K562 (cell line): Measurements from ENCODE around the gene PPP1CA.

Experiments used
- NR2C1 ChIP-seq, 2 experiments: fragments of 450-650 bp; IDR thresholded peaks; 2 replicates each; pipeline ENCODE4 v1.6.1; 2017; ENCODE audit warnings: mild to moderate bottlenecking in 2 of 2, antibody characterized with exemption in 1 of 2, inconsistent platforms in 1 of 2, missing compliant biosample characterization in 1 of 2, missing genetic modification characterization in 1 of 2
- ZBTB8A ChIP-seq: fragments of 450-650 bp; IDR thresholded peaks from 2 replicates; pipeline ENCODE4 v1.6.1; 2018; ENCODE audit warnings: mild to moderate bottlenecking, moderate library complexity; ENCODE audit not compliant: partially characterized antibody
- ZNF232 ChIP-seq: sonication (generic); formaldehyde crosslinking; IDR thresholded peaks from 2 replicates; pipeline ENCODE4 v1.8.0; 2022; ENCODE audit warnings: mild to moderate bottlenecking, missing genetic modification reagents
- TF ChIP-seq, protein P1 (sequence below): fragments of 200-600 bp; sonication (generic); IDR thresholded peaks from one replicate; pipeline ENCODE4 v1.6.1; 2012; ENCODE audit warnings: mild to moderate bottlenecking, low read depth, low read length, inconsistent platforms
- TF ChIP-seq, protein P2 (sequence below), 2 experiments: fragments of 450-650 bp; formaldehyde crosslinking in 1 of 2; IDR thresholded peaks; 2 replicates each; pipeline versions ENCODE4 v1.4.0 to v1.6.1; 2014 to 2020; ENCODE audit warnings: mild to moderate bottlenecking in 2 of 2, borderline replicate concordance in 1 of 2, low read depth in 1 of 2

- TF ChIP-seq, protein P1, sequence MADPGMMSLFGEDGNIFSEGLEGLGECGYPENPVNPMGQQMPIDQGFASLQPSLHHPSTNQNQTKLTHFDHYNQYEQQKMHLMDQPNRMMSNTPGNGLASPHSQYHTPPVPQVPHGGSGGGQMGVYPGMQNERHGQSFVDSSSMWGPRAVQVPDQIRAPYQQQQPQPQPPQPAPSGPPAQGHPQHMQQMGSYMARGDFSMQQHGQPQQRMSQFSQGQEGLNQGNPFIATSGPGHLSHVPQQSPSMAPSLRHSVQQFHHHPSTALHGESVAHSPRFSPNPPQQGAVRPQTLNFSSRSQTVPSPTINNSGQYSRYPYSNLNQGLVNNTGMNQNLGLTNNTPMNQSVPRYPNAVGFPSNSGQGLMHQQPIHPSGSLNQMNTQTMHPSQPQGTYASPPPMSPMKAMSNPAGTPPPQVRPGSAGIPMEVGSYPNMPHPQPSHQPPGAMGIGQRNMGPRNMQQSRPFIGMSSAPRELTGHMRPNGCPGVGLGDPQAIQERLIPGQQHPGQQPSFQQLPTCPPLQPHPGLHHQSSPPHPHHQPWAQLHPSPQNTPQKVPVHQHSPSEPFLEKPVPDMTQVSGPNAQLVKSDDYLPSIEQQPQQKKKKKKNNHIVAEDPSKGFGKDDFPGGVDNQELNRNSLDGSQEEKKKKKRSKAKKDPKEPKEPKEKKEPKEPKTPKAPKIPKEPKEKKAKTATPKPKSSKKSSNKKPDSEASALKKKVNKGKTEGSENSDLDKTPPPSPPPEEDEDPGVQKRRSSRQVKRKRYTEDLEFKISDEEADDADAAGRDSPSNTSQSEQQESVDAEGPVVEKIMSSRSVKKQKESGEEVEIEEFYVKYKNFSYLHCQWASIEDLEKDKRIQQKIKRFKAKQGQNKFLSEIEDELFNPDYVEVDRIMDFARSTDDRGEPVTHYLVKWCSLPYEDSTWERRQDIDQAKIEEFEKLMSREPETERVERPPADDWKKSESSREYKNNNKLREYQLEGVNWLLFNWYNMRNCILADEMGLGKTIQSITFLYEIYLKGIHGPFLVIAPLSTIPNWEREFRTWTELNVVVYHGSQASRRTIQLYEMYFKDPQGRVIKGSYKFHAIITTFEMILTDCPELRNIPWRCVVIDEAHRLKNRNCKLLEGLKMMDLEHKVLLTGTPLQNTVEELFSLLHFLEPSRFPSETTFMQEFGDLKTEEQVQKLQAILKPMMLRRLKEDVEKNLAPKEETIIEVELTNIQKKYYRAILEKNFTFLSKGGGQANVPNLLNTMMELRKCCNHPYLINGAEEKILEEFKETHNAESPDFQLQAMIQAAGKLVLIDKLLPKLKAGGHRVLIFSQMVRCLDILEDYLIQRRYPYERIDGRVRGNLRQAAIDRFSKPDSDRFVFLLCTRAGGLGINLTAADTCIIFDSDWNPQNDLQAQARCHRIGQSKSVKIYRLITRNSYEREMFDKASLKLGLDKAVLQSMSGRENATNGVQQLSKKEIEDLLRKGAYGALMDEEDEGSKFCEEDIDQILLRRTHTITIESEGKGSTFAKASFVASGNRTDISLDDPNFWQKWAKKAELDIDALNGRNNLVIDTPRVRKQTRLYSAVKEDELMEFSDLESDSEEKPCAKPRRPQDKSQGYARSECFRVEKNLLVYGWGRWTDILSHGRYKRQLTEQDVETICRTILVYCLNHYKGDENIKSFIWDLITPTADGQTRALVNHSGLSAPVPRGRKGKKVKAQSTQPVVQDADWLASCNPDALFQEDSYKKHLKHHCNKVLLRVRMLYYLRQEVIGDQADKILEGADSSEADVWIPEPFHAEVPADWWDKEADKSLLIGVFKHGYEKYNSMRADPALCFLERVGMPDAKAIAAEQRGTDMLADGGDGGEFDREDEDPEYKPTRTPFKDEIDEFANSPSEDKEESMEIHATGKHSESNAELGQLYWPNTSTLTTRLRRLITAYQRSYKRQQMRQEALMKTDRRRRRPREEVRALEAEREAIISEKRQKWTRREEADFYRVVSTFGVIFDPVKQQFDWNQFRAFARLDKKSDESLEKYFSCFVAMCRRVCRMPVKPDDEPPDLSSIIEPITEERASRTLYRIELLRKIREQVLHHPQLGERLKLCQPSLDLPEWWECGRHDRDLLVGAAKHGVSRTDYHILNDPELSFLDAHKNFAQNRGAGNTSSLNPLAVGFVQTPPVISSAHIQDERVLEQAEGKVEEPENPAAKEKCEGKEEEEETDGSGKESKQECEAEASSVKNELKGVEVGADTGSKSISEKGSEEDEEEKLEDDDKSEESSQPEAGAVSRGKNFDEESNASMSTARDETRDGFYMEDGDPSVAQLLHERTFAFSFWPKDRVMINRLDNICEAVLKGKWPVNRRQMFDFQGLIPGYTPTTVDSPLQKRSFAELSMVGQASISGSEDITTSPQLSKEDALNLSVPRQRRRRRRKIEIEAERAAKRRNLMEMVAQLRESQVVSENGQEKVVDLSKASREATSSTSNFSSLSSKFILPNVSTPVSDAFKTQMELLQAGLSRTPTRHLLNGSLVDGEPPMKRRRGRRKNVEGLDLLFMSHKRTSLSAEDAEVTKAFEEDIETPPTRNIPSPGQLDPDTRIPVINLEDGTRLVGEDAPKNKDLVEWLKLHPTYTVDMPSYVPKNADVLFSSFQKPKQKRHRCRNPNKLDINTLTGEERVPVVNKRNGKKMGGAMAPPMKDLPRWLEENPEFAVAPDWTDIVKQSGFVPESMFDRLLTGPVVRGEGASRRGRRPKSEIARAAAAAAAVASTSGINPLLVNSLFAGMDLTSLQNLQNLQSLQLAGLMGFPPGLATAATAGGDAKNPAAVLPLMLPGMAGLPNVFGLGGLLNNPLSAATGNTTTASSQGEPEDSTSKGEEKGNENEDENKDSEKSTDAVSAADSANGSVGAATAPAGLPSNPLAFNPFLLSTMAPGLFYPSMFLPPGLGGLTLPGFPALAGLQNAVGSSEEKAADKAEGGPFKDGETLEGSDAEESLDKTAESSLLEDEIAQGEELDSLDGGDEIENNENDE = no peak
- TF ChIP-seq NR2C1 (IDR thresholded peaks at IDR 0.05) (no peak), NR2C1 (tag; IDR thresholded peaks at IDR 0.05) (no peak), ZNF232 (no peak), ZBTB8A (no peak)
- TF ChIP-seq, protein P2, sequence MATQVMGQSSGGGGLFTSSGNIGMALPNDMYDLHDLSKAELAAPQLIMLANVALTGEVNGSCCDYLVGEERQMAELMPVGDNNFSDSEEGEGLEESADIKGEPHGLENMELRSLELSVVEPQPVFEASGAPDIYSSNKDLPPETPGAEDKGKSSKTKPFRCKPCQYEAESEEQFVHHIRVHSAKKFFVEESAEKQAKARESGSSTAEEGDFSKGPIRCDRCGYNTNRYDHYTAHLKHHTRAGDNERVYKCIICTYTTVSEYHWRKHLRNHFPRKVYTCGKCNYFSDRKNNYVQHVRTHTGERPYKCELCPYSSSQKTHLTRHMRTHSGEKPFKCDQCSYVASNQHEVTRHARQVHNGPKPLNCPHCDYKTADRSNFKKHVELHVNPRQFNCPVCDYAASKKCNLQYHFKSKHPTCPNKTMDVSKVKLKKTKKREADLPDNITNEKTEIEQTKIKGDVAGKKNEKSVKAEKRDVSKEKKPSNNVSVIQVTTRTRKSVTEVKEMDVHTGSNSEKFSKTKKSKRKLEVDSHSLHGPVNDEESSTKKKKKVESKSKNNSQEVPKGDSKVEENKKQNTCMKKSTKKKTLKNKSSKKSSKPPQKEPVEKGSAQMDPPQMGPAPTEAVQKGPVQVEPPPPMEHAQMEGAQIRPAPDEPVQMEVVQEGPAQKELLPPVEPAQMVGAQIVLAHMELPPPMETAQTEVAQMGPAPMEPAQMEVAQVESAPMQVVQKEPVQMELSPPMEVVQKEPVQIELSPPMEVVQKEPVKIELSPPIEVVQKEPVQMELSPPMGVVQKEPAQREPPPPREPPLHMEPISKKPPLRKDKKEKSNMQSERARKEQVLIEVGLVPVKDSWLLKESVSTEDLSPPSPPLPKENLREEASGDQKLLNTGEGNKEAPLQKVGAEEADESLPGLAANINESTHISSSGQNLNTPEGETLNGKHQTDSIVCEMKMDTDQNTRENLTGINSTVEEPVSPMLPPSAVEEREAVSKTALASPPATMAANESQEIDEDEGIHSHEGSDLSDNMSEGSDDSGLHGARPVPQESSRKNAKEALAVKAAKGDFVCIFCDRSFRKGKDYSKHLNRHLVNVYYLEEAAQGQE (IDR thresholded peaks at IDR 0.05; ENCODE audit: borderline replicate concordance) = no peak
- TF ChIP-seq, protein P2 (CRISPR knock-in tag; IDR thresholded peaks at IDR 0.05; ENCODE audit: low read depth) = no peak
Measured at GRCh38 chr11:67390947-67391303, 10.7 kb downstream of the PPP1CA start.
